Measurements from ENCODE around the gene HELZ.

GRCh38 chr17:67136191-67137025 lies 108.6 kb downstream of the HELZ start:
- no peak for TF ChIP-seq SUZ12 (IDR thresholded peaks at IDR 0.05; ENCODE audit: extremely low read depth, insufficient read depth, insufficient read length)
- TF ChIP-seq ZNF274 (IDR thresholded peaks at IDR 0.05; ENCODE audit: low read depth, low read length), result no peak

Data from NT2/D1 (cell line).